K562 (cell line): Measurements from ENCODE around the gene RAB31. TPM values are rescaled to one million over a fixed set of nuclear protein-coding genes. Genes with fewer than 3 reads are reported as not detected.
A peak's percentile ranks its signal among the peaks of the same experiment; 100 is the strongest.
"Not testable (repeated sequence)": the region's sequence is repeated elsewhere in the genome, so short reads cannot be mapped to it uniquely, and the experiment has no call there.

Experiments
- ATAC-seq: fragments of 200-7000 bp; cut with Tn5 transposase; 3 replicates; pipeline ENCODE4 v1.9.1; 2020; ENCODE audit warnings: moderate library complexity
- BruUV-seq: library from RNA; stranded (reverse); fragments of 400-500 nt; replicated peaks from 2 replicates; lab custom pipeline; 2021; lab: Mats Ljungman, UMichigan
- CTCF ChIA-PET: fragments of 300-600 bp; formaldehyde crosslinking; extraction: SDS; loops from one replicate; lab custom pipeline; 2021; ENCODE audit warnings: low intra/inter-chr PET ratio; lab: Yijun Ruan, JAX
- POLR2A ChIA-PET: fragments of 300-600, 350-650 bp; sonication (Branson Sonifier 250); formaldehyde crosslinking; extraction: SDS; loops from one replicate; lab custom pipeline; 2021; ENCODE audit warnings: antibody characterized with exemption, inconsistent platforms; lab: Yijun Ruan, JAX
- DNase-seq, 4 experiments: peaks; one replicate each; pipeline versions ENCODE4 v3.0.0 to v3.0.0-alpha.2; 2011 to 2018; ENCODE audit warnings: low spot score in 3 of 4, mixed read lengths in 3 of 4; ENCODE audit errors: extremely low read depth in 1 of 4
- FAIRE-seq: peaks from 2 replicates; lab custom pipeline; 2011; peaks lifted over from hg19 to GRCh38; lab: Jason Lieb, UNC
- H2AFZ ChIP-seq: 2 replicates; pipeline ENCODE4 v1.6.0; 2011; ENCODE audit warnings: low read depth, low read length, control low read depth, inconsistent platforms
- H3K27ac ChIP-seq: fragments of 200-600 bp; 3 replicates; pipeline ENCODE4 v1.8.0; 2011; ENCODE audit warnings: low read depth, mild to moderate bottlenecking, control low read depth, inconsistent platforms, low read length, moderate library complexity, mixed read lengths; ENCODE audit errors: extremely low read depth
- H3K27me3 ChIP-seq, 2 experiments: fragments of 300-600 bp in 1 of 2; 2 replicates in 1 of 2; 3 replicates in 1 of 2; pipeline versions ENCODE4 v1.6.0 to v1.8.0; 2011; ENCODE audit warnings: inconsistent platforms in 2 of 2, low read length in 2 of 2, mild to moderate bottlenecking in 1 of 2, mixed read lengths in 1 of 2, moderate library complexity in 1 of 2; ENCODE audit not compliant: control insufficient read depth in 2 of 2, insufficient read depth in 2 of 2
- H3K36me3 ChIP-seq: fragments of 300-600 bp; 3 replicates; pipeline ENCODE4 v1.8.0; 2011; ENCODE audit warnings: mild to moderate bottlenecking, low read length, inconsistent platforms; ENCODE audit not compliant: control insufficient read depth, insufficient read depth
- H3K4me1 ChIP-seq, 2 experiments: fragments of 200-600 bp in 1 of 2; replicated peaks in 1 of 2; 2 replicates in 1 of 2; 3 replicates in 1 of 2; pipeline versions ENCODE4 v1.5.1 to v1.8.0; 2011; ENCODE audit warnings: inconsistent platforms in 2 of 2, low read length in 2 of 2, mild to moderate bottlenecking in 1 of 2, mixed read lengths in 1 of 2, moderate library complexity in 1 of 2; ENCODE audit not compliant: control insufficient read depth in 2 of 2, insufficient read depth in 2 of 2
- H3K4me2 ChIP-seq: 2 replicates; pipeline ENCODE4 v1.6.1; 2011; ENCODE audit warnings: low read length, control low read depth, inconsistent platforms, mixed read lengths; ENCODE audit not compliant: insufficient read depth
- H3K4me3 ChIP-seq: fragments of 200-600 bp; sonication (generic), shearing (Covaris generic); 2 replicates; pipeline ENCODE4 v1.5.1; 2016; ENCODE audit warnings: control low read depth, inconsistent platforms
- H3K79me2 ChIP-seq: fragments of 200-600 bp; 3 replicates; pipeline ENCODE4 v1.8.0; 2011; ENCODE audit warnings: low read length, inconsistent platforms; ENCODE audit not compliant: control insufficient read depth, insufficient read depth
- H3K9ac ChIP-seq, 2 experiments: 2 replicates each; pipeline versions ENCODE4 v1.6.0 to v1.6.1; 2011; ENCODE audit warnings: low read depth in 2 of 2, low read length in 2 of 2, control low read depth in 1 of 2, inconsistent platforms in 1 of 2, mild to moderate bottlenecking in 1 of 2, mixed read lengths in 1 of 2; ENCODE audit not compliant: insufficient read depth in 1 of 2
- H3K9me1 ChIP-seq: one replicate; pipeline ENCODE4 v1.6.0; 2011; ENCODE audit warnings: inconsistent platforms, mild to moderate bottlenecking, low read length, moderate library complexity; ENCODE audit not compliant: control insufficient read depth, insufficient read depth
- H3K9me3 ChIP-seq: replicated peaks from 2 replicates; pipeline ENCODE4 v1.5.1; 2011; ENCODE audit warnings: low read depth, low read length, inconsistent platforms; ENCODE audit not compliant: control insufficient read depth, insufficient read depth
- H4K20me1 ChIP-seq: replicated peaks from 2 replicates; pipeline ENCODE4 v1.6.1; 2011; ENCODE audit warnings: low read length, inconsistent platforms, mixed read lengths; ENCODE audit not compliant: control insufficient read depth, insufficient read depth
- E2F6 ChIP-seq, 2 experiments: IDR thresholded peaks; 2 replicates each; pipeline ENCODE4 v1.6.1; 2011; ENCODE audit warnings: borderline replicate concordance in 1 of 2, control low read depth in 1 of 2, low read depth in 1 of 2, low read length in 1 of 2, mild to moderate bottlenecking in 1 of 2, mixed read lengths in 1 of 2, moderate library complexity in 1 of 2; ENCODE audit not compliant: insufficient read depth in 1 of 2, insufficient read length in 1 of 2, poor library complexity in 1 of 2, severe bottlenecking in 1 of 2; ENCODE audit errors: extremely low read depth in 1 of 2
- HMBOX1 ChIP-seq: sonication (generic); IDR thresholded peaks from 2 replicates; pipeline ENCODE4 v1.6.1; 2016
- NFE2 ChIP-seq: IDR thresholded peaks from 2 replicates; pipeline ENCODE4 v1.6.1; 2014; ENCODE audit warnings: antibody characterized with exemption, low read depth
- RAD21 ChIP-seq, 2 experiments: fragments of 250-450 bp in 1 of 2; fragments of 450-650 bp in 1 of 2; sonication (Bioruptor Pico) in 1 of 2; formaldehyde crosslinking in 1 of 2; IDR thresholded peaks in 1 of 2; conservative IDR thresholded peaks in 1 of 2; 2 replicates each; pipeline versions ENCODE4 v1.4.0 to v1.8.0; 2020 to 2022; ENCODE audit warnings: mild to moderate bottlenecking in 2 of 2, moderate library complexity in 1 of 2
- RUNX1 ChIP-seq: sonication (generic); IDR thresholded peaks from 2 replicates; pipeline ENCODE4 v1.6.1; 2016; ENCODE audit warnings: antibody characterized with exemption, low read depth
- SP2 ChIP-seq: IDR thresholded peaks from 2 replicates; pipeline ENCODE4 v1.6.1; 2011; ENCODE audit warnings: mild to moderate bottlenecking, low read depth, low read length, moderate library complexity; ENCODE audit not compliant: poor library complexity, severe bottlenecking; ENCODE audit errors: extremely low read depth
- TCF15 ChIP-seq: fragments of 250-450 bp; sonication (Bioruptor Pico); IDR thresholded peaks from 2 replicates; pipeline ENCODE4 v1.8.0; 2022; ENCODE audit warnings: moderate library complexity, mild to moderate bottlenecking, inconsistent platforms
- TEAD4 ChIP-seq, 2 experiments: sonication (generic) in 1 of 2; formaldehyde crosslinking in 1 of 2; IDR thresholded peaks; 2 replicates each; pipeline versions ENCODE4 v1.6.1 to v1.8.0; 2012 to 2022; ENCODE audit warnings: borderline replicate concordance in 1 of 2, inconsistent platforms in 1 of 2, low read length in 1 of 2, mild to moderate bottlenecking in 1 of 2, missing genetic modification reagents in 1 of 2
- THRB ChIP-seq: fragments of 450-650 bp; formaldehyde crosslinking; conservative IDR thresholded peaks from 2 replicates; pipeline ENCODE4 v1.4.0; 2022; ENCODE audit warnings: mild to moderate bottlenecking, missing genetic modification characterization
- U2AF1 ChIP-seq: fragments of 200-400 bp; formaldehyde crosslinking; optimal IDR thresholded peaks from 2 replicates; pipeline ENCODE3; 2017; ENCODE audit warnings: mild to moderate bottlenecking, low read depth, low read length, moderate library complexity
- ZFP36 ChIP-seq: fragments of 150-350 bp; IDR thresholded peaks from 2 replicates; pipeline ENCODE4 v1.6.1; 2018; ENCODE audit warnings: low read length, low read depth; ENCODE audit not compliant: partially characterized antibody
- ZNF3 ChIP-seq: fragments of 250-450 bp; sonication (Bioruptor Pico); IDR thresholded peaks from 2 replicates; pipeline ENCODE4 v1.5.0; 2021; ENCODE audit warnings: mild to moderate bottlenecking, moderate library complexity
- ZNF766 ChIP-seq: fragments of 200-800 bp; sonication (Bioruptor generic); conservative IDR thresholded peaks from 2 replicates; pipeline ENCODE4 v1.6.1; 2016; ENCODE audit warnings: missing genetic modification characterization, missing compliant biosample characterization
- WGBS: fragments of 100-300 bp; shearing (Covaris generic); methylation state at CpG from one replicate; pipeline ENCODE4 v1.1.6; 2016; ENCODE audit warnings: low coverage, mixed read lengths; ENCODE audit not compliant: insufficient coverage; ENCODE audit errors: missing lambda C conversion rate; 5-methylcytosine and 5-hydroxymethylcytosine counted together
- in situ Hi-C: fragments of 300-500 bp; cut with MboI; formaldehyde crosslinking; loops from 4 replicates; pipeline ENCODE4 v1.15.0; 2018; ENCODE audit warnings: inconsistent platforms, mixed read lengths
- intact Hi-C: fragments of 100-400 bp; cut with micrococcal nuclease; formaldehyde crosslinking; loops from 2 replicates; pipeline ENCODE4 v1.14.2; 2022
- polyA plus RNA-seq, 8 experiments: library from polyadenylated mRNA; depleted of rRNA in 4 of 8; stranded (reverse) in 5 of 8; unstranded in 3 of 8; fragments of >200 nt; fragmentation: Nextera tagmentation in 2 of 8; fragmentation: Illumina TruSeq in 1 of 8; extraction: Ambion mirVana in 2 of 8; extraction: Trizol in 1 of 8; gene quantifications; 2 replicates each; pipeline versions ENCODE4 v1.2.1 to v1.2.3, GENCODE V29; 2011 to 2014; ENCODE audit warnings: inconsistent platforms in 1 of 8, missing spikeins in 1 of 8
- total RNA-seq, 7 experiments: library from RNA; depleted of rRNA in 6 of 7; stranded (reverse); fragments of >200 nt in 6 of 7; fragmentation: Illumina TruSeq in 2 of 7; extraction: Trizol in 2 of 7; gene quantifications; 2 replicates each; pipeline versions ENCODE4 v1.2.1 to v1.2.3, GENCODE V29; 2011 to 2021; ENCODE audit warnings: low replicate concordance in 1 of 7

RAB31 gene
- total and polyA plus RNA-seq, 9 of the 15 experiments (the other 6 are each of a cell fraction or from before 2014, with no cell fraction given), result 20.7 to 70.4 (median 41.3) TPM

GRCh38 chr18:9673296-9674251 lies 34.5 kb upstream of the RAB31 start (continued):
- TF ChIP-seq HMBOX1, result peak; percentile 91
- no peak for TF ChIP-seq THRB (CRISPR knock-in tag)
- no peak for TF ChIP-seq TEAD4 (IDR thresholded peaks at IDR 0.05; ENCODE audit: low read length)
- no peak for TF ChIP-seq TEAD4 (CRISPR knock-in tag; IDR thresholded peaks at IDR 0.05; ENCODE audit: borderline replicate concordance)
- TF ChIP-seq ZFP36, result no peak
- TF ChIP-seq ZNF3 (CRISPR knock-in tag), result no peak
- no peak for TF ChIP-seq E2F6 (IDR thresholded peaks at IDR 0.05; ENCODE audit: borderline replicate concordance in 1 of 2, extremely low read depth in 1 of 2, insufficient read depth in 1 of 2, insufficient read length in 1 of 2, low read depth in 1 of 2, low read length in 1 of 2, poor library complexity in 1 of 2, severe bottlenecking in 1 of 2)
- no peak for TF ChIP-seq SP2
- no peak for TF ChIP-seq U2AF1
- TF ChIP-seq ZNF766 (CRISPR knock-in tag), result peak; percentile 78; the same call in 1 of the 2 replicates
- 0 out of 2 replicates have a peak, but pooled peaks have one; percentile 22 for TF ChIP-seq NFE2
- TF ChIP-seq TCF15 (CRISPR knock-in tag), result no peak
- TF ChIP-seq RAD21 (CRISPR knock-in tag; conservative IDR thresholded peaks at IDR 0.05 in 1 of 2, IDR thresholded peaks at IDR 0.05 in 1 of 2), result peak; percentile 70 to 84
- no peak for TF ChIP-seq RUNX1

GRCh38 chr18:9678216-9678615 lies 29.9 kb upstream of the RAB31 start:
- peaks cover 0 to 21% of the 10 kb centered on the region in 2 experiments; a peak in 3 of 5 replicates for H3K4me1 ChIP-seq
- DNase-seq, H3K36me3 ChIP-seq, ATAC-seq, H3K27ac ChIP-seq, intact Hi-C loops, H3K79me2 ChIP-seq, CTCF ChIA-PET, H3K4me3 ChIP-seq, in situ Hi-C loops, H2AFZ ChIP-seq, FAIRE-seq, H3K9me1 ChIP-seq, H3K27me3 ChIP-seq, H3K9me3 ChIP-seq, H3K4me2 ChIP-seq, H3K9ac ChIP-seq, H4K20me1 ChIP-seq, BruUV-seq: not testable (repeated sequence)
- WGBS, result 65% methylated on average over 5 of the region's 5 CpGs
- POLR2A ChIA-PET, result interaction anchor here (0.8 to 1.7 kb wide), 2 partner anchors 8 to 308 kb away, joined by 3 to 5 read pairs; no protein-coding TSS in a partner anchor
